Testis (tissue), 2 donors: ENCODE data around the gene DPP6.

Experiments used
- CTCF ChIP-seq, 3 experiments: fragments of 450-650 bp in 2 of 3; fragments of 200-600 bp in 1 of 3; sonication (generic) in 1 of 3; IDR thresholded peaks; one replicate each; pipeline ENCODE4 v1.5.1; 2016 to 2019; ENCODE audit warnings: antibody characterized with exemption in 3 of 3, mild to moderate bottlenecking in 2 of 3, moderate library complexity in 1 of 3
- POLR2A ChIP-seq: fragments of 450-650 bp; IDR thresholded peaks from one replicate; pipeline ENCODE4 v1.6.1; 2017; ENCODE audit warnings: antibody characterized with exemption, mild to moderate bottlenecking, moderate library complexity

- TF ChIP-seq POLR2A (no peak), CTCF (IDR thresholded peaks at IDR 0.05) (no peak)
Measured at GRCh38 chr7:154844499-154844898, 792.3 kb downstream of the DPP6 start.
